CD14-positive monocyte (primary cell): ENCODE data around the gene TXLNA. TPM values are rescaled to one million over a fixed set of nuclear protein-coding genes. Genes with fewer than 3 reads are reported as not detected.

Source experiments
- DNase-seq, 3 donors: peaks; one replicate each; pipeline ENCODE4 v3.0.0-alpha.2; 2011 to 2022
- H2AFZ ChIP-seq: 2 replicates; pipeline ENCODE4 v1.6.0; 2012; ENCODE audit warnings: mild to moderate bottlenecking, low read depth, low read length, inconsistent platforms; ENCODE audit not compliant: insufficient read depth, poor library complexity, severe bottlenecking
- H3K27ac ChIP-seq, 2 donors: 1 replicate in 1 of 2; 2 replicates in 1 of 2; pipeline ENCODE4 v1.5.1; 2012 to 2013; ENCODE audit warnings: low read length in 2 of 2, control low read depth in 1 of 2, inconsistent platforms in 1 of 2, low read depth in 1 of 2, mild to moderate bottlenecking in 1 of 2
- H3K27me3 ChIP-seq, 2 donors: one replicate each; pipeline versions ENCODE4 v1.6.0 to v1.6.1; 2011 to 2013; ENCODE audit warnings: low read length in 2 of 2; ENCODE audit not compliant: control insufficient read depth in 2 of 2, insufficient read depth in 2 of 2
- H3K36me3 ChIP-seq, 2 donors: replicated peaks in 1 of 2; 1 replicate in 1 of 2; 2 replicates in 1 of 2; pipeline versions ENCODE4 v1.5.1 to v1.6.1; 2012 to 2013; ENCODE audit warnings: low read length in 2 of 2, control low read depth in 1 of 2, inconsistent platforms in 1 of 2, mild to moderate bottlenecking in 1 of 2; ENCODE audit not compliant: insufficient read depth in 2 of 2, control insufficient read depth in 1 of 2
- H3K4me1 ChIP-seq, 2 donors: 1 replicate in 1 of 2; 2 replicates in 1 of 2; pipeline versions ENCODE4 v1.5.1 to v1.6.1; 2012 to 2013; ENCODE audit warnings: low read length in 2 of 2, control low read depth in 1 of 2, inconsistent platforms in 1 of 2, mild to moderate bottlenecking in 1 of 2, moderate library complexity in 1 of 2; ENCODE audit not compliant: insufficient read depth in 2 of 2, control insufficient read depth in 1 of 2
- H3K4me2 ChIP-seq: replicated peaks from 2 replicates; pipeline ENCODE3; 2012; ENCODE audit warnings: low read length, moderate library complexity, mild to moderate bottlenecking; ENCODE audit not compliant: poor library complexity, severe bottlenecking; ENCODE audit errors: extremely low read depth
- H3K4me3 ChIP-seq, 3 experiments: fragments of 200-600 bp in 1 of 3; sonication (generic) in 1 of 3; replicated peaks in 1 of 3; 1 replicate in 2 of 3; 2 replicates in 1 of 3; pipeline ENCODE4 v1.5.1; 2011 to 2013; ENCODE audit warnings: low read length in 3 of 3, mild to moderate bottlenecking in 3 of 3, control low read depth in 2 of 3, low read depth in 2 of 3, inconsistent platforms in 1 of 3, moderate library complexity in 1 of 3
- H3K79me2 ChIP-seq: 2 replicates; pipeline ENCODE4 v1.6.0; 2012; ENCODE audit warnings: mild to moderate bottlenecking, control low read depth, inconsistent platforms, low read length, moderate library complexity; ENCODE audit not compliant: insufficient read depth
- H3K9ac ChIP-seq: 2 replicates; pipeline ENCODE4 v1.6.0; 2017; ENCODE audit warnings: low read length, mild to moderate bottlenecking; ENCODE audit not compliant: insufficient read depth, poor library complexity, severe bottlenecking
- H3K9me3 ChIP-seq, 2 donors: replicated peaks in 1 of 2; 1 replicate in 1 of 2; 2 replicates in 1 of 2; pipeline versions ENCODE4 v1.5.1 to v1.6.1; 2012 to 2013; ENCODE audit warnings: low read length in 2 of 2, control low read depth in 1 of 2; ENCODE audit not compliant: control insufficient read depth in 1 of 2, insufficient read depth in 1 of 2
- H4K20me1 ChIP-seq: 2 replicates; pipeline ENCODE4 v1.6.0; 2012; ENCODE audit warnings: mild to moderate bottlenecking, low read length, control low read depth, moderate library complexity; ENCODE audit not compliant: insufficient read depth
- H3K27ac Mint-ChIP-seq, 7 donors: one replicate each; pipeline ENCODE4 v1.8.0; 2020; ENCODE audit warnings: mild to moderate bottlenecking in 7 of 7, mixed read lengths in 7 of 7, moderate library complexity in 6 of 7, inconsistent platforms in 2 of 7
- H3K27me3 Mint-ChIP-seq, 3 donors: one replicate each; pipeline ENCODE4 v1.8.0; 2021 to 2022; ENCODE audit warnings: low read depth in 3 of 3, mild to moderate bottlenecking in 3 of 3, mixed read lengths in 3 of 3, moderate library complexity in 3 of 3, inconsistent platforms in 1 of 3
- H3K36me3 Mint-ChIP-seq, 2 donors: one replicate each; pipeline ENCODE4 v1.8.0; 2020; ENCODE audit warnings: mixed read lengths in 2 of 2, inconsistent platforms in 1 of 2, mild to moderate bottlenecking in 1 of 2
- H3K4me1 Mint-ChIP-seq: one replicate; pipeline ENCODE4 v1.8.0; 2020; ENCODE audit warnings: mild to moderate bottlenecking, mixed read lengths
- H3K4me3 Mint-ChIP-seq, 2 donors: one replicate each; pipeline ENCODE4 v1.8.0; 2020; ENCODE audit warnings: mild to moderate bottlenecking in 2 of 2, mixed read lengths in 2 of 2, moderate library complexity in 1 of 2
- H3K9me3 Mint-ChIP-seq, 7 donors: one replicate each; pipeline ENCODE4 v1.8.0; 2020 to 2022; ENCODE audit warnings: mixed read lengths in 7 of 7, mild to moderate bottlenecking in 6 of 7, moderate library complexity in 6 of 7, inconsistent platforms in 2 of 7
- CTCF ChIP-seq: fragments of 200-600 bp; IDR thresholded peaks from one replicate; pipeline ENCODE4 v1.8.0; 2022; ENCODE audit warnings: antibody characterized with exemption, mild to moderate bottlenecking
- WGBS: methylation state at CpG from one replicate; pipeline ENCODE4 v1.1.5; 2013; ENCODE audit warnings: missing lambda C conversion rate; ENCODE audit not compliant: insufficient coverage; 5-methylcytosine and 5-hydroxymethylcytosine counted together
- intact Hi-C, 2 donors: fragments of 100-400 bp; cut with micrococcal nuclease; formaldehyde crosslinking; loops; one replicate each; pipeline versions ENCODE4 v1.15.0 to v1.15.1; 2023
- polyA plus RNA-seq, 3 donors: library from polyadenylated mRNA; depleted of rRNA in 1 of 3; unstranded in 2 of 3; stranded (reverse) in 1 of 3; fragments of 300-500 nt in 2 of 3; fragments of >200 nt in 1 of 3; fragmentation: Illumina TruSeq in 2 of 3; gene quantifications; 1 replicate in 2 of 3; 2 replicates in 1 of 3; pipeline ENCODE4 v1.2.3, GENCODE V29; 2012 to 2021

Gene TXLNA
- polyA plus RNA-seq, 3 donors, result 12.3 to 15.3 (median 14.4) TPM

GRCh38 chr1:32137111-32137510 is 42.4 kb upstream of the TXLNA start:
- no peaks in the 10 kb centered on the region for H3K27me3 ChIP-seq
- peaks cover 6 to 48% of the 10 kb centered on the region in 2 donors for H3K36me3 Mint-ChIP-seq
- H2AFZ ChIP-seq, result no peak overlapping the region
- no peak for TF ChIP-seq CTCF
- no peak for DNase-seq
- WGBS, result 100% methylated on average over 2 of the region's 5 CpGs
- H3K79me2 ChIP-seq, result peaks cover 94% of the 10 kb centered on the region
- peaks cover 0 to 8% of the 10 kb centered on the region in 2 donors for H3K36me3 ChIP-seq
- peaks cover 9% of the 10 kb centered on the region for H3K4me1 Mint-ChIP-seq
- no peaks in the 10 kb centered on the region for H3K27me3 Mint-ChIP-seq
- H3K9me3 Mint-ChIP-seq, result no peaks in the 10 kb centered on the region
- no peaks in the 10 kb centered on the region for H3K9me3 ChIP-seq
- peak overlapping the region in 1 of 7 donors; percentile 46 for H3K27ac Mint-ChIP-seq
- H3K4me2 ChIP-seq, result no peak overlapping the region
- H3K4me3 ChIP-seq, result no peak overlapping the region
- H3K4me1 ChIP-seq, result no peaks in the 10 kb centered on the region
- H3K9ac ChIP-seq, result no peak overlapping the region
- no peak overlapping the region for H3K4me3 Mint-ChIP-seq
- intact Hi-C loops, result no loop called here
- no peak overlapping the region for H3K27ac ChIP-seq
- peaks cover 89% of the 10 kb centered on the region for H4K20me1 ChIP-seq

GRCh38 chr1:32138965-32139364 is 40.5 kb upstream of the TXLNA start:
- Mint-ChIP-seq H3K4me1 (peaks cover 9% of the 10 kb centered on the region), H3K36me3 (peaks cover 4 to 38% of the 10 kb centered on the region in 2 donors), H3K27ac (peak overlapping the region in 3 of 7 donors; percentile 2 to 64 (median 29)), H3K9me3 (no peaks in the 10 kb centered on the region), H3K4me3 (no peak overlapping the region), H3K27me3 (no peaks in the 10 kb centered on the region)
- no CpG with 5 or more reads among the region's 5 CpGs for WGBS
- Histone ChIP-seq H3K4me3 (no peak overlapping the region), H3K4me1 (no peaks in the 10 kb centered on the region), H3K79me2 (peaks cover 95% of the 10 kb centered on the region), H3K36me3 (peaks cover 0 to 13% of the 10 kb centered on the region in 2 donors), H3K4me2 (no peak overlapping the region), H3K9ac (no peak overlapping the region), H3K27ac (no peak overlapping the region), H3K9me3 (no peaks in the 10 kb centered on the region), H3K27me3 (no peaks in the 10 kb centered on the region), H2AFZ (no peak overlapping the region), H4K20me1 (peaks cover 95% of the 10 kb centered on the region)
- intact Hi-C loops, result no loop called here
- DNase-seq, result no peak
- TF ChIP-seq CTCF, result no peak
